ENCODE results near the gene GABRE.
"Not testable (repeated sequence)": the region's sequence is repeated elsewhere in the genome, so short reads cannot be mapped to it uniquely, and the experiment has no call there.

GABRE gene

DNA sequence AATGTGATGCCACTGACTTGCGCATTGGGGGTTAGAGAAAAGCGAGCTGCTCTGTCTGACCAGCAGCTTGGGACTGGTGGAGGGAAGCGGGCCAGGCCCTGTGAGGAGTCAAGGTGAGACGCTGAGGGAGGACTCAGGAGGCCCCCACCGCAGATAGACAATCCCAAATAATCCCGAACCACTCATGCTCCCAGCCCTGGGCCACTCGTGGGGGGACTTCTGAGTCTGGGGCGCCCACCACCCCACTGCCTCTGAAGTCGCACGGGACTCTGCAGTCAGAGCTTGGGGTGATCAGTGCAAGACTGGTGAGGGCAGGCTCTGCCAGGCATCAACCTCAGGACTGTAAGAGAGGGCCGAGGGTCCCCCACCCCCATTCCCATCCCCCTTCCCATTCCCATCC, 54.9 kb downstream of the GABRE start:
- H4K91ac ChIP-seq (ENCODE audit: low read length): no peak overlapping the region
- H2BK5ac ChIP-seq (ENCODE audit: low read depth, low read length, poor library complexity, severe bottlenecking): no peak overlapping the region
- no peak overlapping the region for H3K14ac ChIP-seq (ENCODE audit: low read length in 2 of 2)
- H3K23ac ChIP-seq (ENCODE audit: low read length in 2 of 2): no peak overlapping the region
- no peak overlapping the region for H2AK5ac ChIP-seq (ENCODE audit: low read length, severe bottlenecking)
- WGBS: 92% methylated on average over 6 of the region's 11 CpGs
- H2BK12ac ChIP-seq (ENCODE audit: low read length in 2 of 2): no peak overlapping the region
- no peak overlapping the region for H2AFZ ChIP-seq (ENCODE audit: low read depth, low read length)
- no peaks in the 10 kb centered on the region for H3K79me1 ChIP-seq (replicated peaks; ENCODE audit: low read length, poor library complexity, severe bottlenecking)
- H3K4me2 ChIP-seq (ENCODE audit: low read length, poor library complexity, severe bottlenecking): no peak overlapping the region
- H3K4me1 ChIP-seq (ENCODE audit: control insufficient read depth, insufficient read depth, low read depth, low read length): no peaks in the 10 kb centered on the region
- DNase-seq: no peak
- no peak overlapping the region for H3K18ac ChIP-seq (ENCODE audit: low read depth in 1 of 2, low read length in 2 of 2)
- H4K8ac ChIP-seq (ENCODE audit: low read length): no peak overlapping the region
- no peak overlapping the region for H3K9ac ChIP-seq (ENCODE audit: low read length)
- no peak overlapping the region for H2BK120ac ChIP-seq (ENCODE audit: low read depth, low read length)
- no peak overlapping the region for H2BK15ac ChIP-seq (ENCODE audit: low read depth, poor library complexity, severe bottlenecking)
- no peak overlapping the region for H3K4ac ChIP-seq (ENCODE audit: low read depth in 1 of 2, low read length in 2 of 2)
- H3K9me3 ChIP-seq (ENCODE audit: control insufficient read depth, low read length): no peaks in the 10 kb centered on the region
- no peaks in the 10 kb centered on the region for H3K27me3 ChIP-seq (ENCODE audit: control insufficient read depth in 1 of 2, insufficient read depth in 1 of 2, low read length in 2 of 2)
- H3K36me3 ChIP-seq (ENCODE audit: control insufficient read depth in 1 of 2, insufficient read depth in 2 of 2, low read depth in 1 of 2, low read length in 2 of 2): no peaks in the 10 kb centered on the region
- H3K4me3 ChIP-seq (ENCODE audit: insufficient read depth in 1 of 2, low read depth in 1 of 2, low read length in 2 of 2): no peak overlapping the region
- no peak overlapping the region for H3K27ac ChIP-seq (ENCODE audit: low read length, poor library complexity, severe bottlenecking)

DNA sequence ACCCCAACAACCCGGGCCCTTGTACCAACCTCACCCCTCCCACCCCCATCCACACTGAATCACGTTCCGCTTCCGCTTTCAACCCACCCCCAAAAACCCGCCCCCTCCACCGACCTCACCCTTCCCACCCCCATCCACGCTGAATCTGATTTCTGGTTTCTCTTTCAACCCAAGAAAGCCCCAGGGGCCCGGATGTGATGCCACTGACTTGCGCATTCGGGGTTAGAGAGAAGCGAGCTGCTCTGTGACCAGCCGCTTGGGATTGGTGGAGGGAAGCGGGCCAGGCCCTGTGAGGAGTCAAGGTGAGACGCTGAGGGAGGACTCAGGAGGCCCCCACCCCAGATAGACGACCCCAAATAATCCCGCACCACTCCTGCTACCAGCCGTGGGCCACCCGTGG, 55.7 kb downstream of the GABRE start:
- not testable (repeated sequence) for H3K27ac ChIP-seq (ENCODE audit: low read length, poor library complexity, severe bottlenecking); H3K4me3 ChIP-seq (ENCODE audit: insufficient read depth in 1 of 2, low read depth in 1 of 2, low read length in 2 of 2); H2AK5ac ChIP-seq (ENCODE audit: low read length, severe bottlenecking); H3K23ac ChIP-seq (ENCODE audit: low read length in 2 of 2); H3K4me1 ChIP-seq (ENCODE audit: control insufficient read depth, insufficient read depth, low read depth, low read length); H3K18ac ChIP-seq (ENCODE audit: low read depth in 1 of 2, low read length in 2 of 2); H3K79me1 ChIP-seq (replicated peaks; ENCODE audit: low read length, poor library complexity, severe bottlenecking); DNase-seq; H2AFZ ChIP-seq (ENCODE audit: low read depth, low read length); H3K9ac ChIP-seq (ENCODE audit: low read length); H2BK15ac ChIP-seq (ENCODE audit: low read depth, poor library complexity, severe bottlenecking); H3K4me2 ChIP-seq (ENCODE audit: low read length, poor library complexity, severe bottlenecking); H2BK120ac ChIP-seq (ENCODE audit: low read depth, low read length); H2BK5ac ChIP-seq (ENCODE audit: low read depth, low read length, poor library complexity, severe bottlenecking); H4K91ac ChIP-seq (ENCODE audit: low read length); H3K27me3 ChIP-seq (ENCODE audit: control insufficient read depth in 1 of 2, insufficient read depth in 1 of 2, low read length in 2 of 2); H3K14ac ChIP-seq (ENCODE audit: low read length in 2 of 2); H3K36me3 ChIP-seq (ENCODE audit: control insufficient read depth in 1 of 2, insufficient read depth in 2 of 2, low read depth in 1 of 2, low read length in 2 of 2); H3K9me3 ChIP-seq (ENCODE audit: control insufficient read depth, low read length); H2BK12ac ChIP-seq (ENCODE audit: low read length in 2 of 2); H4K8ac ChIP-seq (ENCODE audit: low read length); H3K4ac ChIP-seq (ENCODE audit: low read depth in 1 of 2, low read length in 2 of 2)
- WGBS: 95% methylated on average over 4 of the region's 18 CpGs

DNA sequence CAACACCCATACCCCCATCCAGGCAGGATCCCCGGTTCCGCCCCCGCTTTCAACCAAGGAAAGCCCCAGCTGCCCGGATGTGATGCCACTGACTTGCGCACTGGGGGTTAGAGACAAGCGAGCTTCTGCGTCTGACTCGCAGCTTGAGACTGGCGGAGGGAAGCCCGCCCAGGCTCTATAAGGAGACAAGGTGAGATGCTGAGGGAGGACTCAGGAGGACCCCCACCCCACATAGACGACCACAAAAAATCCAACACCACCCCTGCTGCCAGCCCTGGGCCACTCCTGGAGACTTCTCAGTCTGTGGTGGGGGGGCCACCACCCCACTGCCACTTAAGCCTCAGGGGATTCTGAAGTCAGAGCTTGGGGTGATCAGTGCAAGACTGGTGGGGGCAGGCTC, 61.7 kb downstream of the GABRE start, which contains the start of gene MAGEA4:
Gene MAGEA4 (plus strand): TSS at position 110 of the 400 bp plus-strand sequence. CDS start 10,776 bp downstream, outside the sequence.
- Histone ChIP-seq H3K14ac (ENCODE audit: low read length in 2 of 2) (no peak within 1 kb of the TSS), H3K27ac (ENCODE audit: low read length, poor library complexity, severe bottlenecking) (no peak within 1 kb of the TSS), H3K4me1 (ENCODE audit: control insufficient read depth, insufficient read depth, low read depth, low read length) (no peaks in the 10 kb centered on the region), H3K79me1 (replicated peaks; ENCODE audit: low read length, poor library complexity, severe bottlenecking) (no peaks in the 10 kb centered on the region), H2BK12ac (ENCODE audit: low read length in 2 of 2) (no peak within 1 kb of the TSS), H2AFZ (ENCODE audit: low read depth, low read length) (no peak within 1 kb of the TSS), H3K4me3 (ENCODE audit: insufficient read depth in 1 of 2, low read depth in 1 of 2, low read length in 2 of 2) (no peak within 1 kb of the TSS), H2BK120ac (ENCODE audit: low read depth, low read length) (no peak within 1 kb of the TSS), H3K27me3 (ENCODE audit: control insufficient read depth in 1 of 2, insufficient read depth in 1 of 2, low read length in 2 of 2) (no peaks in the 10 kb centered on the region), H2BK15ac (ENCODE audit: low read depth, poor library complexity, severe bottlenecking) (no peak within 1 kb of the TSS), H3K9ac (ENCODE audit: low read length) (no peak within 1 kb of the TSS), H3K23ac (ENCODE audit: low read length in 2 of 2) (no peak within 1 kb of the TSS), H2BK5ac (ENCODE audit: low read depth, low read length, poor library complexity, severe bottlenecking) (no peak within 1 kb of the TSS), H3K4ac (ENCODE audit: low read depth in 1 of 2, low read length in 2 of 2) (no peak within 1 kb of the TSS), H3K18ac (ENCODE audit: low read depth in 1 of 2, low read length in 2 of 2) (no peak within 1 kb of the TSS), H3K9me3 (ENCODE audit: control insufficient read depth, low read length) (no peaks in the 10 kb centered on the region), H4K91ac (ENCODE audit: low read length) (no peak within 1 kb of the TSS), H3K4me2 (ENCODE audit: low read length, poor library complexity, severe bottlenecking) (no peak within 1 kb of the TSS), H3K36me3 (ENCODE audit: control insufficient read depth in 1 of 2, insufficient read depth in 2 of 2, low read depth in 1 of 2, low read length in 2 of 2) (no peaks in the 10 kb centered on the region), H4K8ac (ENCODE audit: low read length) (no peak within 1 kb of the TSS), H2AK5ac (ENCODE audit: low read length, severe bottlenecking) (no peak within 1 kb of the TSS)
- 96% methylated on average over 5 of the region's 11 CpGs for WGBS
- no peak for DNase-seq

DNA sequence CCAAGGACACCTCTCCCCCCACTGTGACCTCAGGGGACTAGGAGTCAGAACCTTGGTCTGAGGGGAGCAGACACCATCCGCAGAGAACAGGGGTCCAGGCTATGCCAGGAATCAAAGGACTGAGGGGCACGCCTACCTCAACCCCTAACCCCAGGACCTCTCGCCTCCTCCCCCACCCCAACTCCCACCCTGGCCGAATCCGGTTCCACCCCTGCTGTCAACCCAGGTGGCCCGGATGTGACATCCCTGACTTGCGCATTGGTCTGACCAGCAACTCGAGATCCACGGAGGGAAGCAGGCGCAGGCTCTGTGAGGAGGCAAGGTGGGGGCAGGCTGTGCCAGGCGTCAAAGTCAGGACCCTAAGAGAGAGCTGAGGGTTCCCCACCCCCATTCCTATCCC, 62.3 kb downstream of the GABRE start:
- DNase-seq: no peak
- Histone ChIP-seq H3K14ac (ENCODE audit: low read length in 2 of 2) (no peak overlapping the region), H2BK15ac (ENCODE audit: low read depth, poor library complexity, severe bottlenecking) (no peak overlapping the region), H4K91ac (ENCODE audit: low read length) (no peak overlapping the region), H4K8ac (ENCODE audit: low read length) (no peak overlapping the region), H3K4me3 (ENCODE audit: insufficient read depth in 1 of 2, low read depth in 1 of 2, low read length in 2 of 2) (no peak overlapping the region), H3K4me1 (ENCODE audit: control insufficient read depth, insufficient read depth, low read depth, low read length) (no peaks in the 10 kb centered on the region), H2BK120ac (ENCODE audit: low read depth, low read length) (no peak overlapping the region), H3K4me2 (ENCODE audit: low read length, poor library complexity, severe bottlenecking) (no peak overlapping the region), H3K9ac (ENCODE audit: low read length) (no peak overlapping the region), H3K4ac (ENCODE audit: low read depth in 1 of 2, low read length in 2 of 2) (no peak overlapping the region), H3K23ac (ENCODE audit: low read length in 2 of 2) (no peak overlapping the region), H3K9me3 (ENCODE audit: control insufficient read depth, low read length) (no peaks in the 10 kb centered on the region), H3K18ac (ENCODE audit: low read depth in 1 of 2, low read length in 2 of 2) (no peak overlapping the region), H2AFZ (ENCODE audit: low read depth, low read length) (no peak overlapping the region), H3K27me3 (ENCODE audit: control insufficient read depth in 1 of 2, insufficient read depth in 1 of 2, low read length in 2 of 2) (no peaks in the 10 kb centered on the region), H2AK5ac (ENCODE audit: low read length, severe bottlenecking) (no peak overlapping the region), H2BK5ac (ENCODE audit: low read depth, low read length, poor library complexity, severe bottlenecking) (no peak overlapping the region), H3K79me1 (replicated peaks; ENCODE audit: low read length, poor library complexity, severe bottlenecking) (no peaks in the 10 kb centered on the region), H2BK12ac (ENCODE audit: low read length in 2 of 2) (no peak overlapping the region), H3K27ac (ENCODE audit: low read length, poor library complexity, severe bottlenecking) (no peak overlapping the region), H3K36me3 (ENCODE audit: control insufficient read depth in 1 of 2, insufficient read depth in 2 of 2, low read depth in 1 of 2, low read length in 2 of 2) (no peaks in the 10 kb centered on the region)
- 90% methylated on average over 6 of the region's 11 CpGs for WGBS
